ENCODE data around the gene MYH7B.
A peak's percentile ranks its signal among the peaks of the same experiment; 100 is the strongest.

The MYH7B gene

DNA sequence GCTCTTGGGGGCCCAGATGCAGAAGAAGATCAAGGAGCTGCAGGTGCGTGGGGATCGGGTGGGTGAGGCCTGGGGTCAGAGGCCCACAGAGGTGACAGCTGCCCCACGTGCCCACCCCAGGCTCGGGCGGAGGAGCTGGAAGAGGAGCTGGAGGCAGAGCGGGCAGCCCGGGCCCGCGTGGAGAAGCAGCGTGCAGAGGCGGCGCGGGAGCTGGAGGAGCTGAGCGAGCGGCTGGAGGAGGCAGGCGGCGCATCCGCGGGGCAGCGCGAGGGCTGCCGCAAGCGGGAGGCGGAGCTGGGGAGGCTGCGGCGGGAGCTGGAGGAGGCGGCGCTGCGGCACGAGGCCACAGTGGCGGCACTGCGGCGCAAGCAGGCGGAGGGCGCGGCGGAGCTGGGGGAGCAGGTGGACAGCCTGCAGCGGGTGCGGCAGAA lies 41.5 kb downstream of the MYH7B start:
- H3K27me3 ChIP-seq (ENCODE audit: control insufficient read depth in 2 of 2, insufficient read depth in 2 of 2, low read length in 2 of 2), result no peaks in the 10 kb centered on the region
- H3K9me3 ChIP-seq (ENCODE audit: control insufficient read depth in 2 of 2, low read length in 2 of 2), result no peaks in the 10 kb centered on the region
- H3K4me3 ChIP-seq (ENCODE audit: low read length in 2 of 2), result peak overlapping the region in 1 of 2 donors; percentile 13
- no peak overlapping the region for H3K9ac ChIP-seq (ENCODE audit: low read depth in 1 of 2, low read length in 2 of 2)
- peaks cover 5 to 10% of the 10 kb centered on the region in 2 donors for H3K4me1 ChIP-seq (ENCODE audit: control insufficient read depth in 2 of 2, insufficient read depth in 2 of 2, low read length in 2 of 2)
- no peak overlapping the region for H3K27ac ChIP-seq (ENCODE audit: low read depth in 2 of 2, low read length in 2 of 2)
- peaks cover 40 to 60% of the 10 kb centered on the region in 2 donors for H3K36me3 ChIP-seq (ENCODE audit: control insufficient read depth in 2 of 2, insufficient read depth in 2 of 2, low read length in 2 of 2)

DNA sequence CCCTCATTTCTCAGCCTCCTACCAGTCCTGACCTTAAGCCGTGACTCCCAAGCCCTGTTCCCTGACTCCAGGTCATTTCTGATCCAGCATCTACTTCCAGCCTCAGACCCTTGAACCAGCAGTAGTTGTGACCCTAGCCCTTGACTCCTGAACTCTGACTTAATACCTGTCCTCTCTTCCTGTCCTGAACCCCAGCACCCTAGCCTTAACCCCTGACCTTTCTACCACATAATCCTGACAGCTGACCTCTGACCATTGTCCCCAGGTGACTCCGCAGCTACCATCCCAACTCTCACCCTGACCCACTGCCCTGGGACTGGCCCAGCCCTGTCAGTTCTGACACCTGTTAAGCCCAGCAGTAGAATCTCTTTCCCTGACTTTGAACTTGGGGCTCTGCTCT lies 42.1 kb downstream of the MYH7B start:
- Histone ChIP-seq H3K9ac (ENCODE audit: low read depth in 1 of 2, low read length in 2 of 2) (no peak overlapping the region), H3K27ac (ENCODE audit: low read depth in 2 of 2, low read length in 2 of 2) (no peak overlapping the region)

DNA sequence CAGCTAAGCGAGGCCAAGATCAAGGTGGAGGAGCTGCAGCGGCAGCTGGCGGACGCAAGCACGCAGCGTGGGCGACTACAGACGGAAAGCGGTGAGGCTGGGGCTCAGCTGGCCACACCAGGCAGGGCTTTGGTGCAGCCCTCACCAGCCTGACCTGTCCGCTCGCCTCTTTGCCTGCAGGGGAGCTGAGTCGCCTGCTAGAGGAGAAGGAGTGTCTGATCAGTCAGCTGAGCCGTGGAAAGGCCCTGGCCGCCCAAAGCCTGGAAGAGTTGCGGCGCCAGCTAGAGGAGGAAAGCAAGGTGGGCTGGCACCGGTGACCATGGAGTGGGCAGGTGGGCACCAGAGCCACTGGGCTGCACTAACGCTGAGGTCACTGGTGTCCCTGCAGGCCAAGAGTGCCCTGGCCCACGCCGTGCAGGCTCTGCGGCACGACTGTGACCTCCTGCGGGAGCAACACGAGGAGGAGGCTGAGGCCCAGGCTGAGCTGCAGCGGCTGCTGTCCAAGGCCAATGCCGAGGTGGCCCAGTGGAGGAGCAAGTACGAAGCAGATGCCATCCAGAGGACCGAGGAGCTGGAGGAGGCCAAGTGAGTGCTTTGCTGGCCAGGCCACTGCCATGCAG lies 42.8 kb downstream of the MYH7B start:
- H3K4me1 ChIP-seq (ENCODE audit: control insufficient read depth in 2 of 2, insufficient read depth in 2 of 2, low read length in 2 of 2), result peaks cover 5 to 10% of the 10 kb centered on the region in 2 donors
- no peaks in the 10 kb centered on the region for H3K27me3 ChIP-seq (ENCODE audit: control insufficient read depth in 2 of 2, insufficient read depth in 2 of 2, low read length in 2 of 2)
- no peak overlapping the region for H3K27ac ChIP-seq (ENCODE audit: low read depth in 2 of 2, low read length in 2 of 2)
- peaks cover 53 to 66% of the 10 kb centered on the region in 2 donors for H3K36me3 ChIP-seq (ENCODE audit: control insufficient read depth in 2 of 2, insufficient read depth in 2 of 2, low read length in 2 of 2)
- no peak overlapping the region for H3K4me3 ChIP-seq (ENCODE audit: low read length in 2 of 2)
- H3K9ac ChIP-seq (ENCODE audit: low read depth in 1 of 2, low read length in 2 of 2), result no peak overlapping the region
- no peaks in the 10 kb centered on the region for H3K9me3 ChIP-seq (ENCODE audit: control insufficient read depth in 2 of 2, low read length in 2 of 2)

More for the DNA sequence above, 42.1 kb downstream of the MYH7B start:
- Histone ChIP-seq H3K4me3 (ENCODE audit: low read length in 2 of 2) (no peak overlapping the region), H3K4me1 (ENCODE audit: control insufficient read depth in 2 of 2, insufficient read depth in 2 of 2, low read length in 2 of 2) (peaks cover 5 to 10% of the 10 kb centered on the region in 2 donors), H3K27me3 (ENCODE audit: control insufficient read depth in 2 of 2, insufficient read depth in 2 of 2, low read length in 2 of 2) (no peaks in the 10 kb centered on the region), H3K36me3 (ENCODE audit: control insufficient read depth in 2 of 2, insufficient read depth in 2 of 2, low read length in 2 of 2) (peaks cover 46 to 65% of the 10 kb centered on the region in 2 donors), H3K9me3 (ENCODE audit: control insufficient read depth in 2 of 2, low read length in 2 of 2) (no peaks in the 10 kb centered on the region)

GRCh38 chr20:34999021-34999451 lies 43.4 kb downstream of the MYH7B start:
- Histone ChIP-seq H3K4me3 (ENCODE audit: low read length in 2 of 2) (no peak overlapping the region), H3K9me3 (ENCODE audit: control insufficient read depth in 2 of 2, low read length in 2 of 2) (no peaks in the 10 kb centered on the region), H3K36me3 (ENCODE audit: control insufficient read depth in 2 of 2, insufficient read depth in 2 of 2, low read length in 2 of 2) (peaks cover 57 to 67% of the 10 kb centered on the region in 2 donors), H3K4me1 (ENCODE audit: control insufficient read depth in 2 of 2, insufficient read depth in 2 of 2, low read length in 2 of 2) (peaks cover 5 to 10% of the 10 kb centered on the region in 2 donors), H3K9ac (ENCODE audit: low read depth in 1 of 2, low read length in 2 of 2) (no peak overlapping the region), H3K27me3 (ENCODE audit: control insufficient read depth in 2 of 2, insufficient read depth in 2 of 2, low read length in 2 of 2) (no peaks in the 10 kb centered on the region), H3K27ac (ENCODE audit: low read depth in 2 of 2, low read length in 2 of 2) (no peak overlapping the region)

- H3K36me3 ChIP-seq (ENCODE audit: control insufficient read depth in 2 of 2, insufficient read depth in 2 of 2, low read length in 2 of 2), result peaks cover 64 to 69% of the 10 kb centered on the region in 2 donors
- no peak overlapping the region for H3K27ac ChIP-seq (ENCODE audit: low read depth in 2 of 2, low read length in 2 of 2)
Measured at GRCh38 chr20:34999782-35000181, 44.1 kb downstream of the MYH7B start.

GRCh38 chr20:35000311-35000921 lies 44.7 kb downstream of the MYH7B start:
- no peak overlapping the region for H3K9ac ChIP-seq (ENCODE audit: low read depth in 1 of 2, low read length in 2 of 2)
- no peak overlapping the region for H3K27ac ChIP-seq (ENCODE audit: low read depth in 2 of 2, low read length in 2 of 2)
- H3K4me3 ChIP-seq (ENCODE audit: low read length in 2 of 2), result no peak overlapping the region
- no peaks in the 10 kb centered on the region for H3K9me3 ChIP-seq (ENCODE audit: control insufficient read depth in 2 of 2, low read length in 2 of 2)
- H3K36me3 ChIP-seq (ENCODE audit: control insufficient read depth in 2 of 2, insufficient read depth in 2 of 2, low read length in 2 of 2), result peaks cover 69 to 72% of the 10 kb centered on the region in 2 donors
- H3K27me3 ChIP-seq (ENCODE audit: control insufficient read depth in 2 of 2, insufficient read depth in 2 of 2, low read length in 2 of 2), result no peaks in the 10 kb centered on the region
- H3K4me1 ChIP-seq (ENCODE audit: control insufficient read depth in 2 of 2, insufficient read depth in 2 of 2, low read length in 2 of 2), result peaks cover 5 to 10% of the 10 kb centered on the region in 2 donors

More at GRCh38 chr20:34999782-35000181, 44.1 kb downstream of the MYH7B start:
- H3K4me3 ChIP-seq (ENCODE audit: low read length in 2 of 2), result no peak overlapping the region
- no peaks in the 10 kb centered on the region for H3K27me3 ChIP-seq (ENCODE audit: control insufficient read depth in 2 of 2, insufficient read depth in 2 of 2, low read length in 2 of 2)
- no peak overlapping the region for H3K9ac ChIP-seq (ENCODE audit: low read depth in 1 of 2, low read length in 2 of 2)
- peaks cover 5 to 10% of the 10 kb centered on the region in 2 donors for H3K4me1 ChIP-seq (ENCODE audit: control insufficient read depth in 2 of 2, insufficient read depth in 2 of 2, low read length in 2 of 2)
- no peaks in the 10 kb centered on the region for H3K9me3 ChIP-seq (ENCODE audit: control insufficient read depth in 2 of 2, low read length in 2 of 2)

DNA sequence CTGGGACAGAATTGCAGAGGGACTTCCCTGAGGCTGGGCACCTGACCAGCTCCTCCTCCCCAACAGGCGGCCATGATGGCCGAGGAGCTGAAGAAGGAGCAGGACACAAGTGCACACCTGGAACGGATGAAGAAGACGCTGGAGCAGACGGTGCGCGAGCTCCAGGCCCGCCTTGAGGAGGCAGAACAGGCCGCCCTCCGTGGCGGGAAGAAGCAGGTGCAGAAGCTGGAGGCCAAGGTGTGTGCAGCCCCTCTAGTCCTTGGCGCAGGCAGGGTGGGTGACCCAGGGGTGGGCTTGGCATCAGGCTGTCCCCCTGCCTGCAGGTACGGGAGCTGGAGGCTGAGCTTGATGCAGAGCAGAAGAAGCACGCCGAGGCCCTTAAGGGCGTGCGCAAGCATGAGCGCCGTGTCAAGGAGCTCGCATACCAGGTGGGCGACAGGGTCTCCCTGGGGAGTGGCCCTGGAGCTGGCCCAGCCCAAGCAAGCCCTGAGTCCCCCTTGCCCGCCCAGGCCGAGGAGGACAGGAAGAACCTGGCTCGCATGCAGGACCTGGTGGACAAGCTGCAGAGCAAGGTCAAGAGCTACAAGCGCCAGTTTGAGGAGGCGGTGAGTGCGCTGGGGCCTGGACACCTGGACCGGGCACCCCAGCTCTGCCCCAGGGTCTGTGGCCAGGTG lies 45.4 kb downstream of the MYH7B start:
- Histone ChIP-seq H3K9me3 (ENCODE audit: control insufficient read depth in 2 of 2, low read length in 2 of 2) (no peaks in the 10 kb centered on the region), H3K36me3 (ENCODE audit: control insufficient read depth in 2 of 2, insufficient read depth in 2 of 2, low read length in 2 of 2) (peaks cover 69 to 73% of the 10 kb centered on the region in 2 donors), H3K4me1 (ENCODE audit: control insufficient read depth in 2 of 2, insufficient read depth in 2 of 2, low read length in 2 of 2) (peaks cover 5 to 10% of the 10 kb centered on the region in 2 donors), H3K27ac (ENCODE audit: low read depth in 2 of 2, low read length in 2 of 2) (no peak overlapping the region), H3K9ac (ENCODE audit: low read depth in 1 of 2, low read length in 2 of 2) (no peak overlapping the region), H3K27me3 (ENCODE audit: control insufficient read depth in 2 of 2, insufficient read depth in 2 of 2, low read length in 2 of 2) (no peaks in the 10 kb centered on the region), H3K4me3 (ENCODE audit: low read length in 2 of 2) (no peak overlapping the region)

DNA sequence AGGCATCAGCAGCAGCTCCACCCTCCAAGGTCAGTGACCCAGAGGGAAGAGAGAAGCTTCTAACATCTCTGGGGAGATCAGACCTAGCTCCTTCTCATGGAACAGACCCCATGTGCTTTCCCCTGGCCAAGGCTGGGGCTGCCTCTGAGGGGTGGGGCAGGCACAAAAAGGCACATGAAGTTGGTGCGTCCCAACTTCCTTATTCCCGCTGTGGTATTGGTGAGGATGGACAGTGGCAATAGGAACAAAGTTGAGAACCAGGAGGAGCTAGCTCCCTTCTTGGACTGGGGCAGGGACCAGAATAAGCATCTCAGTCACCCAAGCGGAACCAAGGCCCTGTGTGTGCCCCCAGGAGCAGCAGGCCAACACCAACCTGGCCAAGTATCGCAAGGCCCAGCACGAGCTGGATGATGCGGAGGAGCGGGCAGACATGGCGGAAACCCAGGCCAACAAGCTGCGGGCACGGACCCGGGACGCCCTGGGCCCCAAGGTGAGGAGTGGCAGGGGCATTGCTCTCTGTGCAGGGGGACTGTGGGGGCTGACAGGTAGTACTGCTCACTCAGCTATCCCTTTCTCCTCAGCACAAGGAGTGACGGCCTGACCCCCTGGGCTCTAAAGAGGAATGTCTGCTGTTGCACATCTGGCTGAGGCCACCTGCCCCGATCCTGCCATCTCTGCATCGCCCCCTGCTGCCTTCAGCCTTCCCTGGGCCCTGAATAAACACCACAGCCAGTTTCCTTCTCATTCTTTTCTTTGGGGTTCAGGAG lies 46.1 kb downstream of the MYH7B start:
- no peak overlapping the region for H3K4me3 ChIP-seq (ENCODE audit: low read length in 2 of 2)

GRCh38 chr20:35002426-35003210 lies 47.0 kb downstream of the MYH7B start:
- H3K27ac ChIP-seq (ENCODE audit: low read depth in 2 of 2, low read length in 2 of 2), result no peak overlapping the region

More for the DNA sequence above, 46.1 kb downstream of the MYH7B start:
- H3K4me1 ChIP-seq (ENCODE audit: control insufficient read depth in 2 of 2, insufficient read depth in 2 of 2, low read length in 2 of 2), result peaks cover 5 to 10% of the 10 kb centered on the region in 2 donors
- no peaks in the 10 kb centered on the region for H3K9me3 ChIP-seq (ENCODE audit: control insufficient read depth in 2 of 2, low read length in 2 of 2)
- no peak overlapping the region for H3K27ac ChIP-seq (ENCODE audit: low read depth in 2 of 2, low read length in 2 of 2)
- no peak overlapping the region for H3K9ac ChIP-seq (ENCODE audit: low read depth in 1 of 2, low read length in 2 of 2)
- H3K27me3 ChIP-seq (ENCODE audit: control insufficient read depth in 2 of 2, insufficient read depth in 2 of 2, low read length in 2 of 2), result no peaks in the 10 kb centered on the region
- H3K36me3 ChIP-seq (ENCODE audit: control insufficient read depth in 2 of 2, insufficient read depth in 2 of 2, low read length in 2 of 2), result peaks cover 71 to 77% of the 10 kb centered on the region in 2 donors

More at GRCh38 chr20:35002426-35003210, 47.0 kb downstream of the MYH7B start:
- Histone ChIP-seq H3K36me3 (ENCODE audit: control insufficient read depth in 2 of 2, insufficient read depth in 2 of 2, low read length in 2 of 2) (peaks cover 77 to 86% of the 10 kb centered on the region in 2 donors), H3K4me3 (ENCODE audit: low read length in 2 of 2) (no peak overlapping the region), H3K27me3 (ENCODE audit: control insufficient read depth in 2 of 2, insufficient read depth in 2 of 2, low read length in 2 of 2) (no peaks in the 10 kb centered on the region), H3K9me3 (ENCODE audit: control insufficient read depth in 2 of 2, low read length in 2 of 2) (no peaks in the 10 kb centered on the region), H3K4me1 (ENCODE audit: control insufficient read depth in 2 of 2, insufficient read depth in 2 of 2, low read length in 2 of 2) (peaks cover 2% of the 10 kb centered on the region in 2 donors), H3K9ac (ENCODE audit: low read depth in 1 of 2, low read length in 2 of 2) (no peak overlapping the region)
